Tibial nerve (tissue), 4 donors: ENCODE results near the gene TAX1BP1. TPM values are rescaled to one million over a fixed set of nuclear protein-coding genes. Genes with fewer than 3 reads are reported as not detected.
A peak's percentile ranks its signal among the peaks of the same experiment; 100 is the strongest.

Experiments
- DNase-seq, 2 donors: peaks; one replicate each; pipeline ENCODE4 v3.0.0-alpha.2; 2019; ENCODE audit warnings: low spot score in 2 of 2
- H3K27ac ChIP-seq, 4 donors: fragments of 200-600 bp; sonication (generic) in 3 of 4; one replicate each; pipeline ENCODE4 v1.5.1; 2017 to 2019; ENCODE audit warnings: mild to moderate bottlenecking in 1 of 4
- H3K27me3 ChIP-seq, 2 donors: fragments of 200-600 bp; sonication (generic) in 1 of 2; one replicate each; pipeline versions ENCODE4 v1.5.1 to v1.6.0; 2017 to 2019
- H3K36me3 ChIP-seq, 3 donors: fragments of 200-600 bp; sonication (generic); one replicate each; pipeline ENCODE4 v1.5.1; 2018 to 2019
- H3K4me1 ChIP-seq, 4 donors: fragments of 200-600 bp; sonication (generic) in 3 of 4; one replicate each; pipeline ENCODE4 v1.5.1; 2017 to 2019
- H3K4me3 ChIP-seq, 4 donors: fragments of 200-600 bp; sonication (generic) in 3 of 4; one replicate each; pipeline ENCODE4 v1.5.1; 2017 to 2019; ENCODE audit warnings: mild to moderate bottlenecking in 1 of 4, moderate library complexity in 1 of 4
- H3K9me3 ChIP-seq, 4 donors: fragments of 200-600 bp; sonication (generic) in 3 of 4; one replicate each; pipeline ENCODE4 v1.5.1; 2017 to 2019
- CTCF ChIP-seq, 5 experiments: fragments of 200-600 bp in 3 of 5; fragments of 450-650 bp in 2 of 5; sonication (generic) in 3 of 5; IDR thresholded peaks; one replicate each; pipeline ENCODE4 v1.5.1; 2016 to 2019; ENCODE audit warnings: antibody characterized with exemption in 5 of 5, mild to moderate bottlenecking in 3 of 5, moderate library complexity in 2 of 5
- EP300 ChIP-seq, 2 donors: sonication (generic); formaldehyde crosslinking; IDR thresholded peaks; one replicate each; pipeline ENCODE4 v1.6.1; 2017; ENCODE audit warnings: antibody characterized with exemption in 2 of 2, mild to moderate bottlenecking in 1 of 2
- POLR2A ChIP-seq, 2 donors: fragments of 450-650 bp; IDR thresholded peaks; one replicate each; pipeline ENCODE4 v1.6.1; 2017; ENCODE audit warnings: antibody characterized with exemption in 2 of 2, mild to moderate bottlenecking in 2 of 2, moderate library complexity in 2 of 2
- WGBS, 2 donors: methylation state at CpG; one replicate each; pipeline ENCODE4 v1.1.5; 2018; 5-methylcytosine and 5-hydroxymethylcytosine counted together
- total RNA-seq, 4 donors: library from RNA; depleted of rRNA; stranded (reverse); fragments of >200 nt; gene quantifications; one replicate each; pipeline ENCODE4 v1.1.0, GENCODE V29; 2016

The TAX1BP1 gene
- total RNA-seq, 4 donors from 2014 or later = 52.8 to 89.6 (median 71.8) TPM

- peak overlapping the region in 1 of 4 donors; percentile 25 for H3K27ac ChIP-seq
- H3K4me1 ChIP-seq = peaks cover 0 to 56% (median 9%) of the 10 kb centered on the region in 4 donors
- TF ChIP-seq CTCF (IDR thresholded peaks at IDR 0.05) = peak in 3 of 5 experiments; percentile 33 to 49 (median 44)
- no peak for TF ChIP-seq EP300 (IDR thresholded peaks at IDR 0.05)
- H3K27me3 ChIP-seq = no peaks in the 10 kb centered on the region
- no peak for DNase-seq
- peaks cover 0 to 12% (median 5%) of the 10 kb centered on the region in 3 donors for H3K36me3 ChIP-seq
- no peaks in the 10 kb centered on the region for H3K9me3 ChIP-seq
- no peak overlapping the region for H3K4me3 ChIP-seq
- WGBS, 2 donors = 16 to 25% methylated on average over 2 of the region's 2 CpGs
These were observed 5.2 kb downstream of the TAX1BP1 start for GRCh38 chr7:27745064-27745583.

- TF ChIP-seq CTCF (IDR thresholded peaks at IDR 0.05) (no peak), POLR2A (IDR thresholded peaks at IDR 0.05) (no peak), EP300 (IDR thresholded peaks at IDR 0.05) (no peak)
- Histone ChIP-seq H3K36me3 (peaks cover 0 to 26% (median 7%) of the 10 kb centered on the region in 3 donors), H3K27ac (no peak overlapping the region), H3K9me3 (no peaks in the 10 kb centered on the region), H3K4me1 (peaks cover 0 to 50% (median 9%) of the 10 kb centered on the region in 4 donors), H3K27me3 (no peaks in the 10 kb centered on the region), H3K4me3 (no peak overlapping the region)
- no peak for DNase-seq
These were observed 6.5 kb downstream of the TAX1BP1 start for GRCh38 chr7:27746486-27746885.

- DNase-seq = no peak
- Histone ChIP-seq H3K9me3 (no peaks in the 10 kb centered on the region), H3K4me3 (no peak overlapping the region), H3K36me3 (peaks cover 0 to 31% (median 7%) of the 10 kb centered on the region in 3 donors), H3K27ac (no peak overlapping the region), H3K4me1 (peaks cover 0 to 45% (median 9%) of the 10 kb centered on the region in 4 donors), H3K27me3 (no peaks in the 10 kb centered on the region)
- TF ChIP-seq POLR2A (IDR thresholded peaks at IDR 0.05) = no peak
- no peak for TF ChIP-seq EP300 (IDR thresholded peaks at IDR 0.05)
- TF ChIP-seq CTCF (IDR thresholded peaks at IDR 0.05) = no peak
- 82 to 92% methylated on average over 1 of the region's 1 CpG for whole genome bisulfite sequencing, 2 donors
These were observed 7.0 kb downstream of the TAX1BP1 start for GRCh38 chr7:27746978-27747377.

GRCh38 chr7:27747589-27748368 is 7.8 kb downstream of the TAX1BP1 start:
- Histone ChIP-seq H3K4me1 (peaks cover 0 to 37% (median 7%) of the 10 kb centered on the region in 4 donors), H3K27ac (no peak overlapping the region), H3K9me3 (no peaks in the 10 kb centered on the region), H3K27me3 (no peaks in the 10 kb centered on the region), H3K4me3 (no peak overlapping the region), H3K36me3 (peaks cover 0 to 36% (median 7%) of the 10 kb centered on the region in 3 donors)
- TF ChIP-seq EP300 (IDR thresholded peaks at IDR 0.05) = no peak
- no peak for TF ChIP-seq CTCF (IDR thresholded peaks at IDR 0.05)
- no peak for TF ChIP-seq POLR2A (IDR thresholded peaks at IDR 0.05)
- WGBS, 2 donors = 69 to 71% methylated on average over 4 of the region's 4 CpGs
- DNase-seq = no peak

GRCh38 chr7:27750316-27750715 is 10.4 kb downstream of the TAX1BP1 start:
- peaks cover 0 to 19% (median 6%) of the 10 kb centered on the region in 4 donors for H3K4me1 ChIP-seq
- no peak overlapping the region for H3K4me3 ChIP-seq
- H3K36me3 ChIP-seq = peaks cover 0 to 44% (median 7%) of the 10 kb centered on the region in 3 donors
- 90 to 91% methylated on average over 2 of the region's 2 CpGs for WGBS, 2 donors
- no peak for TF ChIP-seq CTCF (IDR thresholded peaks at IDR 0.05)
- TF ChIP-seq POLR2A (IDR thresholded peaks at IDR 0.05) = no peak
- no peak for TF ChIP-seq EP300 (IDR thresholded peaks at IDR 0.05)
- H3K9me3 ChIP-seq = no peaks in the 10 kb centered on the region
- DNase-seq = no peak
- H3K27me3 ChIP-seq = no peaks in the 10 kb centered on the region
- H3K27ac ChIP-seq = no peak overlapping the region
